Loucy (cell line): ENCODE measurements around the gene FBXO31.

ENCODE experiments used
- H2AFZ ChIP-seq: fragments of 200-600 bp; sonication (generic); 2 replicates; pipeline ENCODE4 v1.6.0; 2016; ENCODE audit warnings: antibody characterized with exemption, mild to moderate bottlenecking, low read length, moderate library complexity
- H3F3A ChIP-seq: fragments of 200-600 bp; 2 replicates; pipeline ENCODE4 v1.6.0; 2016; ENCODE audit warnings: antibody characterized with exemption, low read depth, mild to moderate bottlenecking
- H3K27me3 ChIP-seq: fragments of 200-600 bp; sonication (generic); 2 replicates; pipeline ENCODE4 v1.6.1; 2014; ENCODE audit warnings: low read length, mild to moderate bottlenecking; ENCODE audit not compliant: insufficient read depth, poor library complexity, severe bottlenecking
- H3K36me3 ChIP-seq: fragments of 200-600 bp; sonication (generic); 2 replicates; pipeline ENCODE4 v1.6.1; 2016; ENCODE audit warnings: low read length; ENCODE audit not compliant: insufficient read depth
- H3K4me1 ChIP-seq: fragments of 200-600 bp; sonication (generic); 2 replicates; pipeline ENCODE4 v1.5.1; 2014; ENCODE audit warnings: low read length, mild to moderate bottlenecking; ENCODE audit not compliant: insufficient read depth, poor library complexity, severe bottlenecking
- H3K4me2 ChIP-seq: fragments of 200-600 bp; sonication (generic); 2 replicates; pipeline ENCODE4 v1.6.0; 2014; ENCODE audit warnings: antibody characterized with exemption, low read length, low read depth, mild to moderate bottlenecking; ENCODE audit not compliant: poor library complexity, severe bottlenecking
- H3K4me3 ChIP-seq: fragments of 200-600 bp; sonication (generic); 2 replicates; pipeline ENCODE4 v1.5.1; 2014; ENCODE audit warnings: low read length, mild to moderate bottlenecking, mixed read lengths; ENCODE audit not compliant: poor library complexity, severe bottlenecking
- H3K79me2 ChIP-seq: fragments of 200-600 bp; sonication (generic); 2 replicates; pipeline ENCODE4 v1.6.1; 2014; ENCODE audit warnings: low read length; ENCODE audit not compliant: insufficient read depth
- H3K9ac ChIP-seq: fragments of 200-600 bp; sonication (generic); 2 replicates; pipeline ENCODE4 v1.6.0; 2014; ENCODE audit warnings: mild to moderate bottlenecking, low read depth, low read length, moderate library complexity; ENCODE audit not compliant: poor library complexity, severe bottlenecking
- H3K9me2 ChIP-seq: fragments of 200-600 bp; sonication (generic); replicated peaks from 2 replicates; pipeline ENCODE4 v1.6.1; 2016; ENCODE audit warnings: low read depth, low read length, mixed read lengths
- H3K9me3 ChIP-seq: fragments of 200-600 bp; sonication (generic); 2 replicates; pipeline ENCODE4 v1.6.1; 2014; ENCODE audit warnings: mild to moderate bottlenecking, antibody characterized with exemption, low read length, low read depth; ENCODE audit not compliant: insufficient read depth
- H4K20me1 ChIP-seq: fragments of 200-600 bp; sonication (generic); 2 replicates; pipeline ENCODE4 v1.6.0; 2014; ENCODE audit warnings: antibody characterized with exemption, low read length, mild to moderate bottlenecking; ENCODE audit not compliant: insufficient read depth, poor library complexity, severe bottlenecking
- EZH2phosphoT487 ChIP-seq: fragments of 200-600 bp; IDR thresholded peaks from 2 replicates; pipeline ENCODE4 v1.6.1; 2018; ENCODE audit warnings: antibody characterized with exemption, mild to moderate bottlenecking, moderate library complexity, borderline replicate concordance
- TF ChIP-seq, protein P1 (sequence below): fragments of 200-600 bp; sonication (generic); conservative IDR thresholded peaks from 2 replicates; pipeline ENCODE4 v1.5.1; 2014; ENCODE audit warnings: mild to moderate bottlenecking, antibody characterized with exemption, low read length

FBXO31 gene

DNA sequence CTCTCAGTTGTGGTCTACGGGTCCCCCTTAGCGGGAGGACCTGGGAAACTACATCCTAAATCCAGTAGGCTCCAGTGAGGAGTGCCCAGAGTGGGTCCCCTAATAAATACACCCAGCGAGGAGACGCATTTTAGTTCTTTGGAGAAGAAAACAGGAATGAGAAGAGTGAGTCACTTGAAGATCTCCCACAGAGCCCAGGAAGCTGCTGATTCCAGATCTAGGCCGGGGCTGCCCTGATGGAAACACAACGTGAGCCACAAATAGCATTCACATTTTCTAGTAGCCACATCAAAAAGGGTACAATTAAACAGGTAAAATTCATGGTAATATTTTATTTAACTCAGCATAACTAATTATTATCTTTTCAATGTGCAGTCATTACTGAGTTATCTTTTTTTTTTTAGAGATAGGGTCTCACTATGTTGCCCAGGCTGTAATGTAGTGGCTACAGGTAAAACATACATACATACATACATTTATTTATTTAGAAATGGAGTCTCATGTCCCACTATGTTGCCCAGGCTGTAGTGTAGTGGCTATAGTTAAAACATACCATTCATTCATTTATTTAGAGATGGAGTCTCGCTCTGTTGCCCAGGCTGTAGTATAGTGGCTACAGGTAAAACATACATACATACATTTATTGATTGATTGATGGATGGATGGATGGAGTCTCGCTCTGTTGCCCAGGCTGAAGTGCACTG, 21.5 kb downstream of the FBXO31 start:
- H4K20me1 ChIP-seq, result no peaks in the 10 kb centered on the region

DNA sequence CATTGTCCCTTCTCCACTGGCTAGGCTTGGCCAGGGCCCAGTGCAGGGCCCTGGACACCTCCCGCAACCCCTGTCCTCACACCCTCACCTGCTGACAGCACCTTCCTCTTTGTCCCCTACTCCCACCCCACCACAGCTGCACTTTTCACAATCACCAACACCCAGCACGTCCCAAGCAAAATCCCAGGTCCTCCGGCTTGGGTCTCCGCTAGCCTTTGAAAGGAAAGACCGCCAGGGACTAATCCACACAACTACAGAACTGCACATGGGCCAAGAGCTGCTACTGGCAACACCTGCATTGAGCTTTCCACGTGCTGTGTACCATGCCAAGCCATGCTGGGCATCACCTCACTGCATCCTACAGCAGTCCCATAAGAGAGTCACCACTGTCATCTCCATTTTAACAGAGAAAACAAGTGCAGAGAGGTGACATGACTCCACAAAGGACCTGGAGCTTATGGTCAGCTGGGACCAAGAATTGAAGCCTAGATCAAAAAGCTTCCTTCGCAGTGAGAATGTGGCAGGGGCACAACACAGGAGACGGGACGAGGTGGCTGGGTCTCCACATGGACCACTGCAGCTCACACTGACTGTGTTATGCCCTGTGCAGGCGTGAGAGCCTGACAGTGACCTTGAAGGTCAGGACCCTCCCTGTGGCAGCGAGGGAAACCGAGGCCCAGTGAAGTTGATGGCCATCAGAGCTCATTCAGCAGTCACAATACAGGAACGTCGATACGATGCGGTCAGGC, 22.5 kb downstream of the FBXO31 start:
- Histone ChIP-seq H3K36me3 (peaks cover 45% of the 10 kb centered on the region; the same call in 1 of the 2 replicates), H3K9me2 (no peaks in the 10 kb centered on the region), H3K9me3 (no peaks in the 10 kb centered on the region), H3K4me2 (no peak overlapping the region), H2AFZ (no peak overlapping the region), H3K79me2 (no peaks in the 10 kb centered on the region), H3K4me1 (no peaks in the 10 kb centered on the region), H3K9ac (no peak overlapping the region), H3K27me3 (no peaks in the 10 kb centered on the region), H3K4me3 (no peak overlapping the region), H3F3A (no peaks in the 10 kb centered on the region), H4K20me1 (no peaks in the 10 kb centered on the region)
- TF ChIP-seq, protein P1, sequence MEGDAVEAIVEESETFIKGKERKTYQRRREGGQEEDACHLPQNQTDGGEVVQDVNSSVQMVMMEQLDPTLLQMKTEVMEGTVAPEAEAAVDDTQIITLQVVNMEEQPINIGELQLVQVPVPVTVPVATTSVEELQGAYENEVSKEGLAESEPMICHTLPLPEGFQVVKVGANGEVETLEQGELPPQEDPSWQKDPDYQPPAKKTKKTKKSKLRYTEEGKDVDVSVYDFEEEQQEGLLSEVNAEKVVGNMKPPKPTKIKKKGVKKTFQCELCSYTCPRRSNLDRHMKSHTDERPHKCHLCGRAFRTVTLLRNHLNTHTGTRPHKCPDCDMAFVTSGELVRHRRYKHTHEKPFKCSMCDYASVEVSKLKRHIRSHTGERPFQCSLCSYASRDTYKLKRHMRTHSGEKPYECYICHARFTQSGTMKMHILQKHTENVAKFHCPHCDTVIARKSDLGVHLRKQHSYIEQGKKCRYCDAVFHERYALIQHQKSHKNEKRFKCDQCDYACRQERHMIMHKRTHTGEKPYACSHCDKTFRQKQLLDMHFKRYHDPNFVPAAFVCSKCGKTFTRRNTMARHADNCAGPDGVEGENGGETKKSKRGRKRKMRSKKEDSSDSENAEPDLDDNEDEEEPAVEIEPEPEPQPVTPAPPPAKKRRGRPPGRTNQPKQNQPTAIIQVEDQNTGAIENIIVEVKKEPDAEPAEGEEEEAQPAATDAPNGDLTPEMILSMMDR, result no peak
- no peak for TF ChIP-seq EZH2phosphoT487

More for the DNA sequence above, 21.5 kb downstream of the FBXO31 start:
- Histone ChIP-seq H3K27me3 (no peaks in the 10 kb centered on the region), H2AFZ (no peak overlapping the region), H3K36me3 (peaks cover 40% of the 10 kb centered on the region; the same call in 1 of the 2 replicates), H3K4me1 (peaks cover under 1% of the 10 kb centered on the region), H3K9me3 (no peaks in the 10 kb centered on the region), H3K79me2 (no peaks in the 10 kb centered on the region), H3K4me3 (no peak overlapping the region), H3F3A (no peaks in the 10 kb centered on the region), H3K4me2 (no peak overlapping the region), H3K9ac (no peak overlapping the region), H3K9me2 (no peaks in the 10 kb centered on the region)
- no peak for TF ChIP-seq EZH2phosphoT487
- TF ChIP-seq, protein P1, result no peak

DNA sequence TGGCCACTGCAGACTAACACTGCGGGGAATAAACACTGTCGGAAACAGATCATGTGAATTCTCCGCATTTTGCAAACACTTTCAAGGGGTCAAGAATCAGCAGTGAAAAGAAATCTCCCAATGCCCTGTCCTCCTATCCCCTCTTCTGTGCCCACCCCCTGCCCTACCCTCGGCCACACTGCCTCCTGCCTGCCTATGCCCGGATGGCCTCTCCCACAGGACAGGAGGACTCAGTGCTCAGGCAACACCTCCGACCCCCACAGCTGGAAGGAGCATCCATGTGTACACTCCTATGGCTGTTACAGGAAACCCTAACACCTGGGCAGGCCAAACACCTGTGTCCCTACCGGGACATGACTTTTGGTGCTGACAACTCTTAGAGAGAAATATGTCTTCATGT, 24.5 kb downstream of the FBXO31 start:
- no peak overlapping the region for H3K4me3 ChIP-seq
- no peaks in the 10 kb centered on the region for H3F3A ChIP-seq
- H2AFZ ChIP-seq, result no peak overlapping the region
- H3K9ac ChIP-seq, result no peak overlapping the region
- no peaks in the 10 kb centered on the region for H4K20me1 ChIP-seq
- H3K36me3 ChIP-seq, result peaks cover 45% of the 10 kb centered on the region; the same call in 1 of the 2 replicates
- no peak overlapping the region for H3K4me2 ChIP-seq
- H3K4me1 ChIP-seq, result no peaks in the 10 kb centered on the region
- no peaks in the 10 kb centered on the region for H3K27me3 ChIP-seq
- H3K9me3 ChIP-seq, result no peaks in the 10 kb centered on the region
- no peaks in the 10 kb centered on the region for H3K79me2 ChIP-seq
- H3K9me2 ChIP-seq, result no peaks in the 10 kb centered on the region
- TF ChIP-seq EZH2phosphoT487, result no peak
- TF ChIP-seq, protein P1, result no peak
